Measurements from ENCODE around the gene SLC25A29.

The SLC25A29 gene

DNA sequence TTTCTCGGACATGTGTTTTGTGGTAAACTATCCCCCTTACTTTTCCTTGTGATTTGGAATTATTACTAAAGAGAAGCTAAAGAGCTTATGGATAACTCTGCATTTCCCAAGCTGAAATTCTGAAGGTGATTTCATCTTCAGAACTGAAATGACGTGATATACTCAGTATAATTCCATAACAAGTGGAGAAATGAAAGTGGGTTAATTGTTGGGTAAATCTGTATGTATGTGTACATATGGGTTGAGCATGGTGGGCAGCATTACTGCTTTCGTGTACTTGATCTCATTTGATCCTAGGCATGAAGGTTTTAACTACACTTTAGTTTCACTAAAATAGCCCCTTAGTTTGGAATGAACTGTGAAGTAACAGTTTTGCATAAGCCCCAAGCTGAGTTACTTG lies 63.2 kb downstream of the SLC25A29 start:
- H3K9me3 ChIP-seq (ENCODE audit: control insufficient read depth, insufficient read depth, low read length): no peaks in the 10 kb centered on the region
- TF ChIP-seq, protein P1, sequence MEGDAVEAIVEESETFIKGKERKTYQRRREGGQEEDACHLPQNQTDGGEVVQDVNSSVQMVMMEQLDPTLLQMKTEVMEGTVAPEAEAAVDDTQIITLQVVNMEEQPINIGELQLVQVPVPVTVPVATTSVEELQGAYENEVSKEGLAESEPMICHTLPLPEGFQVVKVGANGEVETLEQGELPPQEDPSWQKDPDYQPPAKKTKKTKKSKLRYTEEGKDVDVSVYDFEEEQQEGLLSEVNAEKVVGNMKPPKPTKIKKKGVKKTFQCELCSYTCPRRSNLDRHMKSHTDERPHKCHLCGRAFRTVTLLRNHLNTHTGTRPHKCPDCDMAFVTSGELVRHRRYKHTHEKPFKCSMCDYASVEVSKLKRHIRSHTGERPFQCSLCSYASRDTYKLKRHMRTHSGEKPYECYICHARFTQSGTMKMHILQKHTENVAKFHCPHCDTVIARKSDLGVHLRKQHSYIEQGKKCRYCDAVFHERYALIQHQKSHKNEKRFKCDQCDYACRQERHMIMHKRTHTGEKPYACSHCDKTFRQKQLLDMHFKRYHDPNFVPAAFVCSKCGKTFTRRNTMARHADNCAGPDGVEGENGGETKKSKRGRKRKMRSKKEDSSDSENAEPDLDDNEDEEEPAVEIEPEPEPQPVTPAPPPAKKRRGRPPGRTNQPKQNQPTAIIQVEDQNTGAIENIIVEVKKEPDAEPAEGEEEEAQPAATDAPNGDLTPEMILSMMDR (IDR thresholded peaks at IDR 0.05; ENCODE audit: low read depth, low read length, poor library complexity, severe bottlenecking): no peak
- TF ChIP-seq EZH2phosphoT487 (IDR thresholded peaks at IDR 0.05; ENCODE audit: borderline replicate concordance, low read length): no peak
- peaks cover 65% of the 10 kb centered on the region for H3K4me1 ChIP-seq (ENCODE audit: control insufficient read depth, low read length)
- peaks cover 51% of the 10 kb centered on the region; the same call in 1 of the 2 replicates for H4K20me1 ChIP-seq (ENCODE audit: control insufficient read depth, insufficient read depth, low read depth, low read length)
- peaks cover 54% of the 10 kb centered on the region for H3K36me3 ChIP-seq (ENCODE audit: control insufficient read depth, low read length)
- peak overlapping the region; percentile 89 for H3K4me3 ChIP-seq (ENCODE audit: low read length)
- H3K79me2 ChIP-seq (ENCODE audit: control insufficient read depth, low read length): peaks cover 91% of the 10 kb centered on the region
- no peak overlapping the region for H3K27ac ChIP-seq (ENCODE audit: low read depth, low read length)
- 0 out of 2 replicates have a peak, but pooled peaks cover 2% of the 10 kb centered on the region for H3F3A ChIP-seq (ENCODE audit: control insufficient read depth, insufficient read depth)
- no peaks in the 10 kb centered on the region for H3K9me2 ChIP-seq (replicated peaks; ENCODE audit: control insufficient read depth, low read length)
- peak overlapping the region; percentile 96 for H3K4me2 ChIP-seq (ENCODE audit: low read length)
- no peaks in the 10 kb centered on the region for H3K27me3 ChIP-seq (ENCODE audit: control insufficient read depth, low read length)

DNA sequence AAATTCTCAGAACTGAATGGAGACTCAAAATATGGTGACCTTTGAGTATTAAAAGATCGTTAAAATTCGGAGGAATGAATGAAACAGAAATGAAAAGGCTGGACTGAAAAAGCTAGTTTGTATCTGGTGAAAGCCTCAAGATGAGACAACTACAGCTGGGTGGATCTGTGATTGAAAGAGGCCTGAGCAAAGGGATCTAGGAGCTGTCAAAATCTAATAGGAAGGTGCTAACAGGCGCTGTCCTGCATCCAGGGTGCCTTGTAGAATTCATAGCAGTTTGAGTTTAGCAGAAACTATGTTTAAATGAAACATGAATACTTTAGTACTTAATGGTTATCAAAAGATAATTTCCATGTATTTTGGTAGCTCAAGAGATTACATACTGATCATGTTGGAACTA lies 65.0 kb downstream of the SLC25A29 start:
- peak overlapping the region; percentile 96 for H3K4me2 ChIP-seq (ENCODE audit: low read length)
- H3K9me3 ChIP-seq (ENCODE audit: control insufficient read depth, insufficient read depth, low read length): no peaks in the 10 kb centered on the region
- H3K27ac ChIP-seq (ENCODE audit: low read depth, low read length): peak overlapping the region; percentile 33; the same call in 1 of the 2 replicates
- no peak for TF ChIP-seq EZH2phosphoT487 (IDR thresholded peaks at IDR 0.05; ENCODE audit: borderline replicate concordance, low read length)
- TF ChIP-seq, protein P1 (IDR thresholded peaks at IDR 0.05; ENCODE audit: low read depth, low read length, poor library complexity, severe bottlenecking): no peak
- H3K4me1 ChIP-seq (ENCODE audit: control insufficient read depth, low read length): peaks cover 63% of the 10 kb centered on the region
- peaks cover 58% of the 10 kb centered on the region for H3K36me3 ChIP-seq (ENCODE audit: control insufficient read depth, low read length)
- H3K79me2 ChIP-seq (ENCODE audit: control insufficient read depth, low read length): peaks cover 91% of the 10 kb centered on the region
- no peaks in the 10 kb centered on the region for H3K9me2 ChIP-seq (replicated peaks; ENCODE audit: control insufficient read depth, low read length)
- peaks cover 53% of the 10 kb centered on the region; the same call in 1 of the 2 replicates for H4K20me1 ChIP-seq (ENCODE audit: control insufficient read depth, insufficient read depth, low read depth, low read length)
- H3F3A ChIP-seq (ENCODE audit: control insufficient read depth, insufficient read depth): 0 out of 2 replicates have a peak, but pooled peaks cover 5% of the 10 kb centered on the region
- H3K4me3 ChIP-seq (ENCODE audit: low read length): peak overlapping the region; percentile 89
- no peaks in the 10 kb centered on the region for H3K27me3 ChIP-seq (ENCODE audit: control insufficient read depth, low read length)
